HT-29 (cell line): ENCODE data around the gene FMOD. TPM values are rescaled to one million over a fixed set of nuclear protein-coding genes. Genes with fewer than 3 reads are reported as not detected.
"Not testable (repeated sequence)": the region's sequence is repeated elsewhere in the genome, so short reads cannot be mapped to it uniquely, and the experiment has no call there.

ENCODE experiments used
- DNase-seq: peaks from one replicate; pipeline ENCODE4 v3.0.0-alpha.2; 2015; ENCODE audit warnings: low spot score
- total RNA-seq: library from RNA; depleted of rRNA; stranded (reverse); fragments of >200 nt; shearing (Covaris generic); gene quantifications from 2 replicates; pipeline ENCODE4 v1.2.3, GENCODE V29; 2014

Gene FMOD
- total RNA-seq, 1 experiment from 2014 or later, result not detected

DNA sequence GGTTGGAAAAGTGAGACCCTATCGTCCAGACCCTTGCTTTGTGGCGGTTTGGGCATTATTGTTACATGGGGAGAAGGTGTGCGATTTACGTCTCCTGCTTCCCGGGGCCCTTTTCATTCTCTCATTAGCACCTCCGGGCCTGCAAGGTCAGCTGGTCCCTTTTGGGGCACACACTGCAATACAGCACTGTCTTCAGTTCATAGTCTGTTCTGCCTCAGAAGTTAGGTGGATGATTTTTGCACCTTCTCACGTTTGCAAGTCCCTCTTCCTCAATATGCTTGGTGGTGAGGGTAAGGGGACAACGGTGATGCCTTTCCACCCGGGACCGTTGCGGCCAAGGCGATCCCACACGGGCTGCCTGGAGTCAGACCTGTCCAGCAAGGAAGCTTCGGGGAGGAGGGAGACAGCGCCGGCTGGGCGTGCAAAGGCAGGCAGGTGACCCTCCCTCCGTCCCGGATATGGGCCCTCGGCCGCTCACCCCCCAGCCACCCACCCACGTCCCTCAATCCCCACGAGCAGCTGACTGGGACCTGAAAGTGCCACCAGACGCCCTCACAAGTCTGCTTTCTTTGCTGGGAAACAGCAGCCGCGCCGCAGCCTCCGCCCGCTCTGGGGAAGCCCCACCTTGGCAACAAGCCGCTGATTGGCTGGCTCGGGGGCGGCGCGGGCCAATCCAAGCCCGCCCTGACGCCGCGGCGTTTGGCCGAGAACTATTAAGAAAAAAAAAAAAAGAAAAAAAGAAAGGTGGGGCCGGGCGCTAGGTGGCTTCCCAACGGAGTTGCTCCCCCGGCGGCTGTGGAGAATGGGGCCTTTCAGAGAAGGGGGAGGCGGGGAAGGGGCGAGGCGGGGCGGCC, 23.9 kb downstream of the FMOD start:
- DNase-seq, result peak; percentile 95

GRCh38 chr1:203325418-203326091, 25.4 kb downstream of the FMOD start:
- peak; percentile 35 for DNase-seq

DNA sequence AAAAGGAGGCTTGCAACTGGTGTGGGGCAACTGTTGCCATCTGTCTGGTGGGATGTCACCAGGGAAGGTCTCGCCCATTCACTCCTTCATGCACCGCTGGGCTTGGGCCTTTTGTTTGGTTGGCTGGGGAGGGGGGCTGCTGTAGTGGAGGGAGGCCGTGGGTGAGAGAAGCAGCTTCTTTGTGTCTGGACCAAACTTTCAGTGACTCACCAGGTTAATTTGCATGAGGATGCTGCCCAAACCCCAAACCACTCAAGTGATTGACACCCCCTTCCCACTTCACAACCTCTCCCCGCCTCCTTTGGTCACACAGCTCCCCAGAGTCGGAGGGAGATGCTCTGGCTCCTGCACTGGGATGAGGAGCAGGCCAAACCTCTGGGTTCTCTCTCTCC, 25.9 kb downstream of the FMOD start:
- DNase-seq, result no peak

GRCh38 chr1:203324105-203325025, 26.6 kb downstream of the FMOD start:
- no peak for DNase-seq

DNA sequence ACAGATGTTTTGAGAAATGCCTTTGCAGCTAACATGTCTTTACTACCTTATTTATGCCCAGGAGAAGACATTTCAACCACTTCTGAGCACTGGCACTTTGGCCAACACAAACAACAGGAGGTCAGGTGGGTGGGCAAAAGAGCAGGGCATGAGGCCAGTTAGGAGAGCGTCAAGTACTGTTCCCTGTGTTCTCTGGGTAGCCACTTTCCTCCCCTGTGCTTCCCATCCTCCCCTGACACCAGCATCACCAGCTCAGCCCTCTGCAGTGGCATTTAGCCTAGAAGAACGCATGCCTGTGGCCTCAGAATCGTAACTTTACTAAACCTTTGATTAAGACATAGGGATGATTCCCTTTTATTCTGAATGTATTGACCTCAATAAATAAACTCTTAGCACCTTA, 27.3 kb downstream of the FMOD start:
- peak; percentile 64 for DNase-seq

DNA sequence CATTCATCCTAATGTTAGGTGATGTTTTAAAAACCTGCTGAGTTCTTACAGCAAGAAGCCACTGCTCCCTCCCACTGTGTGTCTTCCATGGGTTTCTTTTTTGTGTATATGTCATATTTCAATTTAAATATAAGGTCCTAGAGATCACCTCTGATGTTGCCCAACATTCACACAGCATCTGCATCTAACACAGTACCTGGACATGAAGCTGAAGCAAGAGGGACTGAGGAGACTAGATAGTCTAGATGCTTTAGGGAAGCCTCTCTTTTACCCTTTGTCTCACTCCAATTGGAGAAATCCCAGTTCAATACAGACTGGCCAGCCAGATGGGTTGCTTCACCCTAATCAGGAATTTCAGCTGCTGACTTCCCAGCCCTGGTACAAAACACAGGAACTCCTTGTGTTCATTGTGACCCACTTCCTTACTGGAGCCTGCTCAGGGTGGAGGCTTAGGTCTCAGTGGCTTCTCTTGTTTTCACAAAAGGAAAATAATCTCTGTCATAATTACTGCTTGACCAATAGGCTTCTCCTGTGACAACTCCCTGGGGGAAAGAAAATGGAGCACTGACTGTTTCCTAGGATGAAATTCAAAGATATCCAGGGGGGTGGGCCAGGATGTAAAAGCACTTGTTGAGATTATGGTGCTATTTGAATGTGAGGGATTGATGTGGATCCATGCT, 28.3 kb downstream of the FMOD start:
- DNase-seq, result peak; percentile 91

GRCh38 chr1:203321273-203322052, 29.5 kb downstream of the FMOD start:
- no peak for DNase-seq

DNA sequence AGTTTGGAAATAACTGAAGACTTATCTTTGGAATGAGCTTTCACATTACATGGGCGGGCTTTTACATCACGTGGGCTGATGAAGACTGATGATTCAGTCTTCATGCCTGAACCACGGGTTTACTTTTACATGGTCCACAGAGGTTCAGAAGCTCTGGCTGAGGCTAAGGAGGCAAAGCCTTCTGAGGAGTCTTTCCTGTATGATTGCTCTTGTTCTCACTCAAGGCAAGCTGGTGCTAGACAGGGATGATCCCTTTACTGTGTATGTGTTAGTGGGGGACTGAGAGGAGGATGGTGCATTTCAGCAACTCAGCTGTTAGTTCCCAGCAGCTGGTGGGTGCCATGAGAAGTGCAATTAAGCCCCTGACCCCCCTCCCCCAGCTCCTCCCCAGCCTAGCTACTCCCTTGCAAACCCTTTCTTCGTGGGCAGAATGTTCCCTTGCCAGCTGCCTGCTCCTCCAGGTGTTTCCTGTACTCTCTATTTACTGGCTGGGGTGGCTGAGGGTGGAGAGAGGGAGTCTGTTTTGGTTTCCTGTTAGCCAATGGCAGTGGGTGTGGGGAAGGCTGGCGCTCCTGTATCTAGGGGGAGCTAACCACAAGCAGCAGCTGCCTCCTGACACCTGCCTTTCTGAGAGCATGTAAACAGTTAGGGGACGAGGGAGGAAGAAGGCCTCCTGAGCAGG, 30.2 kb downstream of the FMOD start:
- DNase-seq, result peak; percentile 75

DNA sequence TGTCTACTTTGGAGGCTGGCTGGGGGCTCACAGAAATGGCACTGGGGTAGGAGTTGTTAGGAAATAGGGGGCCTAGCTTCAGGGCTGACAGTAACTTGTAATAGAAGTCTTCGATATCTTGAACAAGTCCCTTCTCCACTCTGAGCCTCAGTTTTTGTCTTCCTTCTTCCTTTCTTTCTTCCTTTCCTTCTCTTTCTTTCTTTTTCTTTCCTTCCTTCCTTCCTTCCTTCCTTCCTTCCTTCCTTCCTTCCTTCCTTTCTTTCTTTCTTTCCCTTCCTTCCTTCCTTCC, 32.7 kb downstream of the FMOD start:
- no peak for DNase-seq

- peak; percentile 40 for DNase-seq
Measured at GRCh38 chr1:203317429-203318228, 33.3 kb downstream of the FMOD start.

DNA sequence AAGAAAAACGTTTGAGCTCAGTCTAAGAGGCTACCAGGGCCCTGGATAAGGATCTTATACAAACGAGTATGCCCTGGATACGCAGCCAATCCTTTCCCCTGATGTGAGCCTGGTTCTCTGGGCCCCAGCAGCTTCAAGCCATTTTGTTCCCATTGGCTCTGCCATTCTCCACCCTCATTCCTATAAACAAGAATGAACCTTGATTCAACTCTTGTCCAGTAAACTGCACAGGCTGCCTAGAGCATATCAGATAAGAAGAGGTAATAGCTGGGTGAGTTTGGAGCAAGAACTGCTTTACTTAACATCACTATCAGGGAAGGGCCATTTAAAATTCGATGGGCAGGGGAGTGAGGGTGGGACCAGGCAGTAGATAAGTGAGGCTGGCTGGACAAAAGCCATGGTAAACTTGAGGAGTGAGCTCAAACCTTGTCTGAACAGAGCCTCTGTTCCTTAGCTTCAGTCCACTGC, 34.3 kb downstream of the FMOD start:
- peak; percentile 84 for DNase-seq

DNA sequence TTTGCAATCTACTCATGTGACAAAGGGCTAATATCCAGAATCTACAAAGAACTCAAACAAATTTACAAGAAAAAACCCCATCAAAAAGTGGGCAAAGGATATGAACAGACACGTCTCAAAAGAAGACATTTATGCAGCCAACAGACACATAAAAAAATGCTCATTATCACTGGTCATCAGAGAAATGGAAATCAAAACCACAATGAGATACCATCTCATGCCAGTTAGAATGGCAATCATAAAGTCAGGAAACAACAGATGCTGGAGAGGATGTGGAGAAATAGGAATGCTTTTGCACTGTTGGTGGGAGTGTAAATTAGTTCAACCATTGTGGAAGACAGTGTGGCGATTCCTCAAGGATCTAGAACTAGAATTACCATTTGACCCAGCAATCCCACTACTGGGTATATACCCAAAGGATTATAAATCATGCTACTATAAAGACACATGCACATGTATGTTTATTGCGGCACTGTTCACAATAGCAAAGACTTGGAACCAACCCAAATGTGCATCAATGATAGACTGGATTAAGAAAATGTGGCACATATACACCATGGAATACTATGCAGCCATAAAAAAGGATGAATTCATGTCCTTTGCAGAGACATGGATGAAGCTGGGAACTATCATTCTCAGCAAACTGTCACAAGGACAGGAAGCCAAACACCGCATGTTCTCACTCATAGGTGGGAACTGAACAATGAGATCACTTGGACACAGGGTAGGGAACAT, 36.7 kb downstream of the FMOD start:
- not testable (repeated sequence) for DNase-seq

DNA sequence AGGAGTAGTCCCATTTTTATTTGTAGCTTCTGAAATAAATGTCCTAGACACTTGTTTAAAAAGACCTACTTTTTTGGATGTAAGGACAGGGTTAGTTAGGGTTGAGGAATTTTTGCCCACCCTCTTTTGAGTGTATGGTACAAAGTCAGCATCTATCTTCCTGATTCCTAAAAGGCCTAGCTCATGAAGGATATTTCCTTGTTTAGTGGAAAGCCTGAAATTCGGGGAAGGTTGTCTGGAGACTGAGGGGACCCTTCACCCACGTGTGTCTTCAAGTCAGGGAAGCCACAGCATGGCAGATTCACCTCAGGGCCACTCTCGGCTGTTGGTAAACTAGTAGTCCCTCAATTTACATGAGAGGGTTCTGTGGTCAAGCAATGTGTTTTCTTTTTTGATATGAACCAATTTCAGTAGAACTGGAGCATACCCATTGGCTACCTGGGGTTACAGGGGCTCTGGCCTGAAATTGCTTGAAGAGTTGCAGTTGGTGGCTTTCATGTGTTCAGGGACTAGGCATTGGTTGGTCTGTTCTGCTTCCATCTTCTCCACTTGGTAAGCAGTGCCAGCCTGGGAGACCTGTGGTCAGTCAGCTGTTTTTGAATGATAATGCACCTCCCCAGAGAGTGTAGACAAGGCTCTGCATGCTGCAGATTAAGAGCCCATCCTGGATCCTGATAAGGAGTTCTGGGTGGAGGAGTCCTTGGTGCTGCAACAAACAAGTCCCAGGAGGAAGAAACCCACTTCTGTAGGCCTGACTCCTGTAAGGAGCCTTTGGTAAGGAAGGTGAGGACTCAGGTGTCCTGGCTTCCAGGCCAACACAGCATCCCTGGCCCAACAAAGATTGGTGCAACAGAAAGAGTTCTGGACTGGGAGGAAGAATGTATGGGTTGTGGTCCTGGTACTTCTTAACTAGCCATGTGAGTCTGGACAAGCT, 39.3 kb downstream of the FMOD start:
- DNase-seq, result peak; percentile 19

- no peak for DNase-seq
Measured at GRCh38 chr1:203308923-203309331, 42.0 kb downstream of the FMOD start.

DNA sequence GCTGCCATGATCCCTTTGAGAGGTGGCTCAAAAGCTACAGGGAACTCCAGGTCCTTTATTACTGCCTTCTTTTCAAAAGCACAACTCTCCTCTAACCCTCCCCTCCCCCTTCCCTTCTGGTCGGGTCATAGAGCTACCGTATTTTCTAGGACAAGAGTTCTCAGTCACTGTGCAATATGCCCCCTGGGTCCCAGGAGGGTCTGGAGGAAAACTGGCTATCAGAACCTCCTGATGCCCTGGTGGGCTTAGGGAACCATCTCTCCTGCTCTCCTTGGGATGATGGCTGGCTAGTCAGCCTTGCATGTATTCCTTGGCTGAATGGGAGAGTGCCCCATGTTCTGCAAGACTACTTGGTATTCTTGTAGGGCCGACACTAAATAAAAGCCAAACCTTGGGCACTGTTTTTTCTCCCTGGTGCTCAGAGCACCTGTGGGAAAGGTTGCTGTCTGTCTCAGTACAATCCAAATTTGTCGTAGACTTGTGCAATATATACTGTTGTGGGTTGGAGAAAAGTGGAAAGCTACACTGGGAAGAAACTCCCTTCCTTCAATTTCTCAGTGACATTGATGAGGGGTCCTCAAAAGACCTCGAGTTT, 42.5 kb downstream of the FMOD start:
- DNase-seq, result no peak

DNA sequence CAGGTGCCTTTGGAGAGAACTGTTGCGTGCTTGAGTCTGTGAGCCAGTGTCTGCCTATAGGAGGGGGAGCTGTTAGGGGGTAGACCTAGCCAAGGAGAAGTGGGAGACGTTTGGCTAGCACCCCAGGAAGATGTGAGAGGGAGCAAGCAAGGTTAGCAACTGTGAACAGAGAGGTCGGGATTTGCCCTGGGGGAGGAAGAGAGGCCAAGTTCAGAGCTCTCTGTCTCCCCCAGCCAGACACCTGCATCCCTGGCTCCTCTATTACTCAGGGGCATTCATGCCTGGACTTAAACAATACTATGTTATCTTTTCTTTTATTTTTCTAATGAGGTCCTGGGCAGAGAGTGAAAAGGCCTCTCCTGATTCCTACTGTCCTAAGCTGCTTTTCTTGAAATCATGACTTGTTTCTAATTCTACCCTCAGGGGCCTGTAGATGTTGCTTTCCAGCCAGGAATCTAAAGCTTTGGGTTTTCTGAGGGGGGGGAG, 43.2 kb downstream of the FMOD start:
- DNase-seq, result no peak
